DMS79 treated with DMSO at 0.1 percent for 48 hours (cell line): ENCODE measurements around the gene AP1AR.

Experiments
- DNase-seq: peaks from one replicate; lab custom pipeline; 2025; lab: John Stamatoyannopoulos, UW

AP1AR gene

GRCh38 chr4:112312610-112313239 is 81.1 kb downstream of the AP1AR start:
- DNase-seq = no peak

GRCh38 chr4:112315446-112315845 is 83.9 kb downstream of the AP1AR start:
- no peak for DNase-seq

GRCh38 chr4:112316360-112316759 is 84.8 kb downstream of the AP1AR start:
- DNase-seq = no peak

- no peak for DNase-seq
Measured at GRCh38 chr4:112318239-112319142, 86.9 kb downstream of the AP1AR start.
